HG03521 (cell line): ENCODE results near the gene CHP2.
"Not testable (repeated sequence)": the region's sequence is repeated elsewhere in the genome, so short reads cannot be mapped to it uniquely, and the experiment has no call there.

Experiments used
- ATAC-seq: cut with Tn5 transposase; IDR thresholded peaks from one replicate; pipeline ENCODE4 v1.9.1; 2021; ENCODE audit warnings: mild to moderate bottlenecking, moderate library complexity; ENCODE audit not compliant: unreplicated experiment

The CHP2 gene

DNA sequence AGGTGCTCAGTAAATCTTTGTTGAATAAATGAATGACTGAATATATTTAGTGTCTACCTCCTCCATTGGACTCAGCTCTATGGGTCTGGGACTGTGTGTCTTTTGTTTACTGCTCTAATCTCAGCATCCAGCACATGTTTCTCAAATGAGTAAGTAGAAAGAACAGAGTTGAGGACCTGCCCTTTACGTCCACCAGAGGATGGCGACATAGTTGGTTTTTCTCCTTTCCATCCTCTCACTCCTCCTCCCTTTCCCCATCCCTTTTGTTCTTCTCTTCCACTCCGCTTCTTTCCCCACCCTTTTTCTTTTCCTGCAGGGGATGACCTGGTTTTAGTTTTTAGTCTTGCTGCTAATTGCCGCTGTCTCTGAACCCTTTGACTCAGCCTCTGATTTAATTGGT lies 12.1 kb upstream of the CHP2 start:
- ATAC-seq: no peak

DNA sequence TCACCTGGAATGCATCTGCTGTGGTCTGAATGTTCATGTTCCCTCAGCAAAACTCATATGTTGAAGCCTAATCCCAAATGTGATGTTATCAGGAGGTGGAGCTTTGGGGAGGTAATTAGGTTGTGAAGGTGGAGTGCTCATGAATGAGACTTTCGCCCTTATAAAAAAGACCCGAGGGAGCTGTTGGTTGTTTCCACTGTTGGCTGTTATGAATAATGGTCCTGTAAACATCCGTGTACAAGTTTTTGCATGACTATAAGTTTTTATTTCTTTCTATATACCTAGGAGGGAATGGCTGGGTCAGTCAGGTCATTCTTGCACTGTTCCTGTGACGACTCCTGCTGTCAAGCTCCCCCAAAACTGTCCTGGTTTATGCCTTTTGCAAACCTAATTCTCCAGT lies 9.6 kb upstream of the CHP2 start:
- ATAC-seq: no peak

DNA sequence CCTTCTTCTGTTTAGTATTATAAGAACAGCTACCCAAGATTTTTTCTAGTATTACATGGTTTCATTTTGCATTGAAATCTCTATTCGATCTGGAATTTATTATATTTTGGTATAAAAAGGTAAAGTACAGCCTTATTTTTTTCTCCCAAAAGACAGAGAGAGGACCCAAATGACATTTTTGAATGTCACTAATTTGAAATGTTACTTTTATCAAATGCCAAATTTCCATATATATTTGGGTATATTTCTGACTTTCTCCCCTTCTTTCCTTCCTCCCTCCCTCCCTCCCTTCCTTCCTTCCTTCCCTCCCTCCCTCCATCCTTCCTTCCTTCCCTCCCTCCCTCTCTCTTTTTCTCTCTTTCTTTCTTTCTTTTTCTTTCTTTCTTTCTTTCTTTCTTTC lies 6.2 kb upstream of the CHP2 start:
- ATAC-seq: no peak

DNA sequence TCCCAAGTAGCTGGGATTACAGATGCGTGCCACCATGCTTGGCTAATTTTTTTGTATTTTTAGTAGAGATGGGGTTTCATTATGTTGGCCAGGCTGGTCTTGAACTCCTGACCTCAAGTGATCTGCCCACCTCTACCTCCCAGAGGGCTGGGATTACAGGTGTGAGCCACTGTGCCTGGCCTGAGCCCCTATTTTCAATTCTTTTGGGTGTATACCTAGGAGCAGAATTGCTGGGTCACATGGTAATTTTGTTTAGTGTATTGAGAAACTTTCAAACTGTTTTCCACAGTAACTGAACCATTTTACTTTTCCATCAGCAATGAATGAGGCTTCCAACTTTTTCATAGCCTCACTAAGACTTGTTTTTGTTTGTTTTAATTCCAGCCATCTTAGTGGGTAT lies 3.8 kb upstream of the CHP2 start:
- not testable (repeated sequence) for ATAC-seq

DNA sequence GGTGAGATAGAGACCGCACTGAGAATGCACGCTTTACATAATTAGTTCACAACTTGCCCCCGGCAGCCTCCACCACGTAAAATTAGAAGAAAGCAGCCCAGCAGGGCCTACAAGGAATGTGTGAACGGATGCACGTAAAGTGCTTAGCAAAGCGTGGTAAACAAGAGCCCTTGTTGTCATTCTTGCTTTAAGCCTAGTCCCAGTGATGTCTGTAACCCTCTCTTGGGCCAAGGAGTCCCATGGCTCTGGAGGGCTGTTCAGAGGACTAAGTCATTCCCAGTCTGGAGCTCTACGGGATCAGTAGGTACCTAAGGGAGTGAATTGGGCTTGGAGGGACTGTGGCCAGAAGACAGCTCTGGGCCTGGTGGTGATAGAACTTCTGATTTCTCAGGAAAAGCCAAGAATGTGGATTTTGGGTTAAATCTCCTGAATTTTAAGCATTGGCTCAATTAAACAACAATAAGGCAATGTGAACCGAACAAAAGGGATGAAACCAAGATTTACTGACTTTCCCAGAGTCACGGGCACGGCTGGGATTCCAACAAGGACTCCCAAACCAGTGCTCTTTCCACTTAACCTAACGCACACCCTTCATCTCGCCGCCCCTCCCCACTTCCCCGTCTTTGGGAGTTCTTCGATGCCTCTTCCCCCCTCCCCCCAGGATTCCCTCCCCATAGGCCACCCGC lies 775 bp upstream of the CHP2 start:
- no peak for ATAC-seq

DNA sequence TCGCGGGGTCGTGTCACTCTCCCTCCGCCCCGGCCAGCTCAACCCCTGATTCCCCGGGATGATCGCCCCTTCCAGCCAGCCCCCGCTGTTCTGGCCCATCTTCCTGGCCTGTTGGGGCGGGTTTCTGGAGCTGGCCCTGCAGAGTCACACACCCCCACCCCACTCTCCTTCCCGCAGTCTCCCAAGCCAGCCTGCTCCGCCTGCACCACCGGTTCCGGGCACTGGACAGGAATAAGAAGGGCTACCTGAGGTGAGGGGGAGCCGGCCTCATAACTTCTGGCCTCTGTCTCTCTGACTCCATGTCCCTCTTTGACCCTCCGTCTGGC lies 621 bp downstream of the CHP2 start:
- ATAC-seq: no peak

DNA sequence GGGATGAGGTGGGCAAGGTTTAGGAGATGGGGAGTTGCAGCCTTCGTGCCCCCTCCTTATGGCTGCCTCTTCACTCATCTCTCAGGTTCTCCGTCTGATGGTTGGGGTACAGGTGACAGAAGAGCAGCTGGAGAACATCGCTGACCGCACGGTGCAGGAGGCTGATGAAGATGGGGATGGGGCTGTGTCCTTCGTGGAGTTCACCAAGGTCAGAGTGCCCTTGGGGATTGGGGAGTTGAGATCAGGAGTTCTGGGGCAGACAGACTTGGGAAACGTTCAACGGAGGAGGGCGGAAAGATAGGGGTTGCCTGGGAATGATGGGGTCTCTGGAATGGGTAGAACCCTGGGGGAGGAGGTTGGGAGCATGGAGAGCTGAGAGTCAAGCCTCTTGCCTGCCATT lies 2.3 kb downstream of the CHP2 start:
- ATAC-seq: no peak

DNA sequence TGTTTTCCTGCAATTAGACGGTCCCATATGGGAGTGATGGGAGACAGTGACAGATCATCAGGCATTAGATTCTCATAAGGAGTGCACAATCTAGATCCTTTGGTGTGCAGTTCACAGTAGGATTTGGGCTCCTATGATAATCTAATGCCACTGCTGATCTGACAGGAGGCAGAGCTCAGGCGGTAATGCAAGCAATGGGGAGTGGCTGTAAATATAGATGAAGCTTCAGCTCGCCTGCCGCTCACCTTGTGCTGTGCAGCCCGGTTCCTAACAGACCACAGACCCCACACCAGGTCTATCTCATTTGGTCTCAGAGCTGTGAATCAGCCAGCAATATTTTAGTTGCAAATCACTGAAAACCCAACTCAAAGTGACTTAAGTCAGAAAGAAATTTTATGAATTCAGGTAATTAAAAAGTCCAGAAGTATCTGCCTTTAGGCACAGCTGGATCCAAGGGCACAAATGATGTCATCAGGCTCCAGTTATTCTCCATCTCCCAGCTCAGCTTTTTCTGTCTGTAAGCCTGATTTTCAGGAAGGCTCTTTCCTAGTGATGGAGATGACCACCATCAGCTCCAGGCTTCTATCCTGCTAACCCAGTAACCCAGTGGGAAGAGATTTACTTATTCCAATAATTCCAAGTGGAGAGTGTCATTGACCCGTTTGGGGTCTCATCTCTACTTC lies 3.3 kb downstream of the CHP2 start:
- ATAC-seq: no peak

DNA sequence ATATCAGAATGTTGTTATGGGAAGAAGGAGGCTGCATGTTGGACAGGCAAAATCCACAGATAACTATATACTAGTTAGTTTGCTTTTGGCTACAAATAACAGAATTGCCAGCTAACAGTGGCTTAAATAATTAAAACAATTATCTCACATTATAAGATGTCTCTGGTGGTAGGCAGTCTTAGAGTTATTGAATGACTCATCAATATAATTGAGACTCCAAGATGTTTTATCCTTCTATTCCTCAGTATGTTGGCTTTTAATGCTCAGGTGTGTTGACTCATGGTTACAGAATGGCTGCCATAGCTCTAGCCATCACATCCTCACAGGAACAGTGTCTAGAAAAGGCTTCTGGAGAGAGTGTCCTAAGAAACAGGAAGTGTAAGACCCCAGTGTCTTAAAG lies 11.1 kb downstream of the CHP2 start:
- ATAC-seq: no peak

DNA sequence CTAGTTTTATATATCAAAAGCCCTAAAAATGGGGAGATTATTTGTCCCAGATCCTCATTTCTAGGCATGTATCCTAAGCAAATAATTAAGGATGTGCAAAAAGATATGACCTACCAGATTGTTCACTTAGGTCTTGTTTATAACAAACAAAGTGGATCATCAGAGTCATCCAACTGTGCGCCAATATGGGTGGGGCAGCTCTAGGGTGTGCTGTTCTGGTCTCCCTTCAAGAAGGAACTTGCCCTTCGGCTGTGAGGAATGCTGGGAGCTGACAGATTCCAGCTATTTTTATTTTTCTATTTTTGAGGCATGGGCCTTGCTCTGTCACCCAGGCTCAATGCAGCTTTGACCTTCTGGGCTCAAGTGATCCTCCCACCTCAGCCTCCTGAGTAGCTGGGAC lies 13.8 kb downstream of the CHP2 start:
- no peak for ATAC-seq

DNA sequence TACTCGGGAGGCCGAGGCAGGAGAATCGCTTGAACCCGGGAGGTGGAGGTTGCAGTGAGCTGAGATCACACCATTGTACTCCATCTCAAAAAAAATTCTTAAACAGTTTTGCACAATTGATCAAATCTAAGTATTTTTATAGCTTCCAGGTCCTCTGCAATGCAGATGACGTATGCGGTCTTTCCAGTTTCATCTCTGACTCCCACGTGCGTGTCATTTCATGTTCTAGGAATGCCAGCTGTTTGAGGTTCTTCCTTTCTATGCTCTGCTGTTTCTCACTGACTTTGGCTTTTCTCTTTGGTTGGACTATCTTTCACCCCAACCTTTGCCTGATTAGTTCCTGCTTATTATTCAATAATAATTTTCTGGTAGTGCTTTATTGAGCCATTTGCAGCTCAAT lies 16.2 kb downstream of the CHP2 start:
- no peak for ATAC-seq

DNA sequence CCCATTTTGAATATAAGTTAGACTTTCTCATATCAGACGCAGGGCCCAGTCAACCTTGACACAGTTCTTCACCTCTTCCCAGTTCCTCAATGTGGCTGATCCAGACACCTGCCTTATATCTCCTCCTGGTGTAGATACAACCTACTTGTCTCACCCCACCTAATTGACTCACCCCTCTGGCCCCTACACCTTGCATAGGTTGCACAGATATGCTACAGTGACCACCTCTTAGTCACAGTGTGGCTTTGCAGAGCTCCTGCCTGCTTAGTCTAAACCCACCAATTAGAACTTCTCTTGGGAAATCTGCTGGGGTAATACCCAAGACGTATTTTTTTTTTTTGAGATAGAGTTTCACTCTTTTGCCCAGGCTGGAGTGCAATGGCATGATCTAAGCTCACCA lies 16.8 kb downstream of the CHP2 start:
- no peak for ATAC-seq

DNA sequence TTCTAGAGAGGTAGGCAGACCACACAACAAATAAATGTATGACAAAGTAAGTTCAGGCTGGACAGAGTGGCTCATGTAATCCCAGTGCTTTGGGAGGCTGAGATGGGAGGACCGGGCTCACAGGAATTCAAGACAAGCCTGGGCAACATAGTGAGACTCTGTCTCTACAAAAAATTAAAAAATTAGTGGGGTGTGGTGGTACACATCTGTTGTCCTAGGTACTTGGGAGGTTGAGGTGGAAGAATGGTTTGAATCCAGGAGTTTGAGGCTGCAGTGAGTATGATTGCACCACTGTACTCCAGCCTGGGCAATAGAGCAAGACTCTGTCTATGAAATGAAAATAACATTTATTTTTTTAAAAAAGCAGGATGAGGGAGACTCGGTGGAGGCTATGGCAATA lies 18.5 kb downstream of the CHP2 start:
- no peak for ATAC-seq

DNA sequence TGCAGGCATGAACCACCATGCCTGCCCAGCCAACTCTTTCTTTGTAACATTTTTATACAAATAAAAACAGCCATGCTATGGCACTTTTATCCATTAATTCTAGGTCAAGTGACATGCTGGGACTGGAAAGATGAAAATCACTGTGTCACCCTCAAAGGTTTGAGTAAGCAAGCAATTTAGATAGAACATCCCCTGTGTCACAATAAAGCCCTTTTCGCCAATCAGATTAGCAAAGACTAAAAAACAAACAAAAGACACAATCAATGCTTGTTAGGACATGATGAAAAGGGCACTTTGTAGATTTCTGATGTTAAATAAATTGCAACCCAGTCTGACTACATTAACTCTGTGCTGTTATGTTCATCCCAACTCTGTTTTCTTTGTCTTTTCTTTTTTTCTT lies 26.4 kb downstream of the CHP2 start:
- ATAC-seq: no peak

DNA sequence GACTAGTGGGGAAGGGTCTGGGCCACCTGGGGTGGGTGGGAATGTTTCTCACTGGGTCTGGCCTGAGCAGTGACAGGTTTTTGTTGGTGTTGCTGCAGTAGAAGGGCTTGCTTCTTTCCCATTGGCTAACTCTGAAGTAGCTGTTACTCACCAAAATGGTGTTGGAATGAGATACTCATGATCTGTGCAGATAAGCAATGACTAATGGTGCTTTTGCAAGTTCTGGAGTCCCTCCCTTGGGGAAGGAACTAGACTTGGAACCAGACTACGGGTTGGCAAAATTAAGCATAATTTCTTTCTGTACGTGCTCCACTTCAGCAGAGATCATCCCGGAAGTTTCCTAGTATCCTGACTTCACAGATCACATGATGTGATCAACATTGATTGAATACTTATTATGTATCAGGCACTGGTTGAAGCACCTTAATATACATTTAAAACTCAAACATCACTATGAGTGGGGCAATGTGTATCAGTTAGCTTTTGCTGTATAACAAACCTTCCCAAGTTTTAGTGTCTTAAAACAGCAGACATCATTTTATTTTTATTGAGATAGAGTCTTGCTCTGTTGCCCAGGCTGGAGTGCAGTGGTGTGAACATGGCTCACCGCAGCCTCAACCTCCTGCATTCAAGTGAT lies 30.1 kb downstream of the CHP2 start:
- no peak for ATAC-seq

DNA sequence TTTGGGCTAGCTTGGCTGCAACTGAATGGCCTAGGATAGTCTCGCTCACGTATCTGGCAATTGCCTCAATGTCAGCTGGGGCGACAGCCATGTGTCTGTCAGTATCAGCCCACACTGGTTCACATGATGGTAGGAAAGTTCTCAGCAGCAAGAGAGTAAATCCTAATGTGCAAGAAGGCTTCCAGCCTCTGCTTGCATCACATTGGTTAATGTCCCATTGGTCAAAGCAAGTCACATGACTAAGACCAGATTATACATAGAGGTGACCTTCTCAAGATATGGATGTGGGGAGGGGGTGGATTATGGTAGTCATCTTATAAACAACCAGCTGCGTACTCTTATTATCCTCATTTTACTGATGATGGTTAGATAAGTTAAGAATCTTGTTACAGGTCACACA lies 31.0 kb downstream of the CHP2 start:
- no peak for ATAC-seq

DNA sequence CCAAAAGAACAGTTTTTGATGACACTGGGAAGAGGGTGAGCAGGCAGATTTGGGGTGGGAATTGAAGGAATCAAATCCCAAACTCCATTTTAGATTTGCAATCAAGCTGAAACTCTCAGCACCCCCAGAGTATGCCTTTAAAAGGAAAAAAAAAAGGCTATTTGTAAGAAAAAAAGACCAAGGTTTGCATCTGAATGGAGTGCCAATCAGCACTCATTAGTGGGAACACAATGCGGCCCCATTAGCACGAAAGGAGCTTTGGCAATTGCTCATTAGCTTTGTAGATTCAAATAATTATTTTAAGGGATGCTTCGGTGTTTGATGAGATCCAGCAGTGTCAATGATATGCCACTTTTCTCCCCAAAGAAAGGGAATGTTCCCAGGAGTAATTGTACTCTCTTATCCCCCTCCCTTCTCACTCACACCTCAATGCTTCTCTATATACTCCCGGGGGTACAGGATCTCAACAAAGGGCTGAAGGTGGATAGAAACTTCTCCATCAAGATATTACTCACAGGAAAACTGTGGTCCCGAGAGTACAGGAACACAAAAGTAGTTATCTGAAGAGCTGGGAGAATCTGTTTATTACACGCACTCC lies 32.2 kb downstream of the CHP2 start:
- no peak for ATAC-seq

DNA sequence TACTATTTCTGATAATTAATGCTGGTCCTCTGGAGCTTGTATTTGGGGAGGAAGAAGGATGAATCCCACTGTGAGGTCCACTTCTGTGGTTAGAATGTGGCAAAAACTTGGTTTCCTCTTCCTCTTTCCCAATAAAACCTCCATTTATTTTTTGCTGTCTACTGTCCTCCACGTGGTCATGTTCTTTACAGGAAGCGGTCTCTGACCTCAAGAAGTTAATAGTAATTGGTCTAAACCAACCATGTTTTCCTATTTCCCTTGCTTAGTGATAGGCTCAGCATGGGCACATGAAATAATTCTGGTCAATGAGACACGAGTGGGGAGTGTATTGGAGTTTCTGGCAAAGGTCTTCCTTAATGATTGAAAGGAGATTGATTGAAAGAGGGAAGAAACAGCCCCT lies 33.9 kb downstream of the CHP2 start:
- no peak for ATAC-seq

DNA sequence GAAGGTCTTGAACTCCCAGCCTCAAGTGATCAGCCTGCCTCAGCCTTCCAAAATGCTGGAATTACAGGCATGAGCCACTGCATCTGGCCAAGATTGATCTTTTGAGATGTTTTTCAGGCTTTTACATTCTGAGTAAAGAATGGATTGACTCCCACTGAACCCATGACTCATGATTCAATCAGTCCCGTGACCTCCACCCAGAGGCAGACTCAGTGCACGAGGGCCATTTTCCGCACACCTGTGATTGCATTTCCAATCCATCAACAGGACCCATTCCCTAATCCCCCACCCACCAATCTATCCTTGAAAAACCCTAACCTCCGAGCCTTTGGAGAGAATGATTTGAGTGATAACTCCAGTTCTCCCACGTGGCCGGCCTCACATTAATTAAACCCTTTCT lies 40.6 kb downstream of the CHP2 start:
- ATAC-seq: no peak

DNA sequence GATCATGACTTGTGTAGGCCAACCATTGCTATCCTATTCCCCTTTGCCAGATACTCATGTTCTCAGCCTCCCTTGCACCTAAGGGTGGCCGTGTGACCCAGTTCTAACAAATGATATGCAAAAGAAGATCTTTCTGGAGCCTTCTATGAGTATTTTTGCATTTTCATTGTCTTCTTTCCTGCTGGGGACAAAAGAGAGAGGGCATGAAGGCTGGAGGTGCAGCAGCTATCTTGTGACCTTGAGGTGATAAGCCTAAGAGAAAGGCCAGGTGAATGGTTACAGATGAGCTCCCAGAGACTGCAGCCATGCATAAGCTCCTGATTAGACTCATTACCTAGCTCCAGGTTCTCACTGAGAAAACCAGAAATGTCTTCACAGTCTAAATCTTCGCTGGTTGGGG lies 42.1 kb downstream of the CHP2 start:
- no peak for ATAC-seq

DNA sequence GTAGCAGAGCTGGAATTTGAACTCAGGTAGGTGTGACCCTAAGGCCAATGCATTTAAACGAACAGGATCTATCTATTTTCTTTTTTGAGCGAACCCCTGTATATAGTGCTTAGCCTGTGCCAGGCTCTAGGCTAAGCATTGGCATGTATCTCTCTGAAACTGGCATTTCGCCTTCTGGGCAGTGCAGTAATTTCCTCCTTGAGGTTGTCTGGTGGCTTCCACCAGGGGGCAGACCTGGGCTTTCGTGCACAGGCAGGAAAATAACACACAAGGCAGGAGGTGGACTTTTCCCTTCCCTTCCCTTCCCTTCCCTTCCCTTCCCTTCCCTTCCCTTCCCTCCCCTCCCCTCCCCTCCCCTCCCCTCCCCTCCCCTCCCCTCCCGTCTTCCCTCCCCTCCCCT lies 46.6 kb downstream of the CHP2 start:
- ATAC-seq: no peak

DNA sequence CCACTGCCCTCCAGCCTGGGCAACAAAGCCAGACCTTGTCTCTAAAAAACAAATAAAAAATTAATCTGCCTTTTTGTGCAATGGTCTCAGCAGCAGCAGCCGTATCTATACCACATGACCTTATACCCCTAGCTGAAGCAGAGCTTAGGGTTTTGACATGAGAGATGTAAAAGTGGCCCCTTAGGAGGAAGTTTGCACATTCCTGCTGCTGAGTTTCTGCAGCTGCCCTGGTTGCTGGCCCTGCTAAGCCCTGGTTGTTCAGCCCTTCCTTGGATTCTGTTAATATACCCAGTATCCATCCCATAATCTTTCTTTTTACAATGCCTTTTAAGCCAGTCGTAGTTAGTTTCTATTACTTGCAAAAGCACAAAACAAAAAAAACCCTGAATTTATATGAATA lies 48.0 kb downstream of the CHP2 start:
- ATAC-seq: no peak
